B cell (primary cell): ENCODE results near the gene P4HA2. TPM values are rescaled to one million over a fixed set of nuclear protein-coding genes. Genes with fewer than 3 reads are reported as not detected.

Source experiments
- ATAC-seq: fragments of 200-7000 bp; cut with Tn5 transposase; one replicate; pipeline ENCODE4 v1.10.0; 2021; ENCODE audit warnings: low read depth, mild to moderate bottlenecking, moderate number of reproducible peaks, moderate library complexity
- CTCF ChIA-PET: fragments of 350-600 bp; sonication (Branson Sonifier 250); formaldehyde crosslinking; loops from one replicate; lab custom pipeline; 2021; ENCODE audit warnings: antibody characterized with exemption, inconsistent platforms; lab: Charles Lee
- POLR2A ChIA-PET: fragments of 350-600 bp; sonication (Branson Sonifier 250); formaldehyde crosslinking; loops from one replicate; lab custom pipeline; 2021; ENCODE audit warnings: antibody characterized with exemption; lab: Charles Lee
- DNase-seq: peaks from one replicate; pipeline ENCODE4 v3.0.0; 2013
- H2AFZ ChIP-seq: 2 replicates; pipeline ENCODE4 v1.6.1; 2012; ENCODE audit warnings: mild to moderate bottlenecking, low read depth, low read length; ENCODE audit not compliant: insufficient read depth, poor library complexity, severe bottlenecking
- H3K27ac ChIP-seq, 2 donors: 1 replicate in 1 of 2; 2 replicates in 1 of 2; pipeline ENCODE4 v1.5.1; 2012 to 2013; ENCODE audit warnings: low read length in 2 of 2, mild to moderate bottlenecking in 2 of 2, moderate library complexity in 1 of 2
- H3K27me3 ChIP-seq, 4 experiments: fragments of 200-600 bp in 1 of 4; sonication (generic) in 1 of 4; replicated peaks in 1 of 4; 1 replicate in 2 of 4; 2 replicates in 2 of 4; pipeline versions ENCODE4 v1.6.1 to v1.7.0; 2013 to 2016; ENCODE audit warnings: low read length in 3 of 4, mild to moderate bottlenecking in 2 of 4, mixed read lengths in 1 of 4, moderate library complexity in 1 of 4; ENCODE audit not compliant: insufficient read depth in 4 of 4, control insufficient read depth in 3 of 4; ENCODE audit errors: control extremely low read depth in 1 of 4
- H3K36me3 ChIP-seq, 2 experiments: replicated peaks in 1 of 2; 1 replicate in 1 of 2; 2 replicates in 1 of 2; pipeline versions ENCODE4 v1.6.1 to v1.7.1; 2013; ENCODE audit warnings: low read length in 1 of 2; ENCODE audit not compliant: insufficient read depth in 2 of 2, control insufficient read depth in 1 of 2; ENCODE audit errors: control extremely low read depth in 1 of 2, extremely low read depth in 1 of 2
- H3K4me1 ChIP-seq, 2 donors: fragments of 200-600 bp in 1 of 2; sonication (generic) in 1 of 2; 1 replicate in 1 of 2; 2 replicates in 1 of 2; pipeline versions ENCODE4 v1.5.1 to v1.6.1; 2013 to 2017; ENCODE audit warnings: low read length in 2 of 2; ENCODE audit not compliant: control insufficient read depth in 2 of 2, insufficient read depth in 2 of 2
- H3K4me2 ChIP-seq: replicated peaks from 2 replicates; pipeline ENCODE3; 2012; ENCODE audit warnings: mild to moderate bottlenecking, low read depth, low read length; ENCODE audit not compliant: poor library complexity, severe bottlenecking
- H3K4me3 ChIP-seq, 5 experiments: fragments of 200-600 bp in 1 of 5; sonication (generic) in 1 of 5; 1 replicate in 3 of 5; 2 replicates in 2 of 5; pipeline versions ENCODE4 v1.5.1 to v1.7.0; 2011 to 2016; ENCODE audit warnings: low read length in 4 of 5, mild to moderate bottlenecking in 4 of 5, low read depth in 2 of 5, control low read depth in 1 of 5, moderate library complexity in 1 of 5; ENCODE audit not compliant: insufficient read depth in 1 of 5; ENCODE audit errors: control extremely low read depth in 1 of 5, extremely low read depth in 1 of 5
- H3K79me2 ChIP-seq: fragments of 200-600 bp; sonication (generic); one replicate; pipeline ENCODE4 v1.6.0; 2016; ENCODE audit warnings: low read length; ENCODE audit not compliant: control insufficient read depth, insufficient read depth
- H3K9ac ChIP-seq: fragments of 200-600 bp; sonication (generic); 2 replicates; pipeline ENCODE4 v1.6.1; 2017; ENCODE audit warnings: mild to moderate bottlenecking, low read length, moderate library complexity
- H3K9me3 ChIP-seq, 3 donors: one replicate each; pipeline versions ENCODE4 v1.6.1 to v1.7.1; 2013; ENCODE audit warnings: low read length in 2 of 3; ENCODE audit not compliant: control insufficient read depth in 2 of 3, insufficient read depth in 1 of 3; ENCODE audit errors: control extremely low read depth in 1 of 3
- H4K20me1 ChIP-seq: 2 replicates; pipeline ENCODE4 v1.6.0; 2012; ENCODE audit warnings: mild to moderate bottlenecking, low read length; ENCODE audit not compliant: insufficient read depth, control insufficient read depth, poor library complexity, severe bottlenecking
- H3K27ac Mint-ChIP-seq: one replicate; pipeline ENCODE4 v1.8.0; 2021; ENCODE audit warnings: mixed read lengths
- H3K27me3 Mint-ChIP-seq: one replicate; pipeline ENCODE4 v1.8.0; 2021; ENCODE audit warnings: mixed read lengths
- H3K4me1 Mint-ChIP-seq: one replicate; pipeline ENCODE4 v1.8.0; 2021; ENCODE audit warnings: mixed read lengths
- H3K4me3 Mint-ChIP-seq: one replicate; pipeline ENCODE4 v1.8.0; 2021; ENCODE audit warnings: mixed read lengths
- H3K9me3 Mint-ChIP-seq: one replicate; pipeline ENCODE4 v1.8.0; 2022; ENCODE audit warnings: mixed read lengths; ENCODE audit not compliant: insufficient read depth
- EZH2 ChIP-seq: IDR thresholded peaks from 2 replicates; pipeline ENCODE4 v1.6.1; 2012; ENCODE audit warnings: borderline replicate concordance, low read depth, mild to moderate bottlenecking, moderate library complexity, low read length; ENCODE audit not compliant: insufficient read depth, poor library complexity, severe bottlenecking
- WGBS: methylation state at CpG from one replicate; pipeline ENCODE4 v1.1.5; 2013; ENCODE audit warnings: missing lambda C conversion rate; ENCODE audit not compliant: insufficient coverage; 5-methylcytosine and 5-hydroxymethylcytosine counted together
- intact Hi-C: fragments of 100-400 bp; cut with micrococcal nuclease; formaldehyde crosslinking; loops from one replicate; pipeline ENCODE4 v1.10.0; 2022
- polyA plus RNA-seq: library from polyadenylated mRNA; depleted of rRNA; stranded (reverse); fragments of >200 nt; gene quantifications from 2 replicates; pipeline ENCODE4 v1.2.3, GENCODE V29; 2012
- total RNA-seq, 2 donors: library from RNA; stranded (reverse); fragments of 120-200 nt in 1 of 2; gene quantifications; 1 replicate in 1 of 2; 2 replicates in 1 of 2; pipeline versions ENCODE4 v1.2.3 to v1.2.4, GENCODE V29; 2013 to 2022
- TF ChIP-seq, protein P1 (sequence below): fragments of 200-600 bp; IDR thresholded peaks from one replicate; pipeline ENCODE4 v1.8.0; 2022; ENCODE audit warnings: antibody characterized with exemption, mild to moderate bottlenecking

P4HA2 gene
- total and polyA plus RNA-seq, 2 donors (not counting 1 experiment from before 2014, with no cell fraction given), result 0.09 to 0.25 TPM

- TF ChIP-seq, protein P1, sequence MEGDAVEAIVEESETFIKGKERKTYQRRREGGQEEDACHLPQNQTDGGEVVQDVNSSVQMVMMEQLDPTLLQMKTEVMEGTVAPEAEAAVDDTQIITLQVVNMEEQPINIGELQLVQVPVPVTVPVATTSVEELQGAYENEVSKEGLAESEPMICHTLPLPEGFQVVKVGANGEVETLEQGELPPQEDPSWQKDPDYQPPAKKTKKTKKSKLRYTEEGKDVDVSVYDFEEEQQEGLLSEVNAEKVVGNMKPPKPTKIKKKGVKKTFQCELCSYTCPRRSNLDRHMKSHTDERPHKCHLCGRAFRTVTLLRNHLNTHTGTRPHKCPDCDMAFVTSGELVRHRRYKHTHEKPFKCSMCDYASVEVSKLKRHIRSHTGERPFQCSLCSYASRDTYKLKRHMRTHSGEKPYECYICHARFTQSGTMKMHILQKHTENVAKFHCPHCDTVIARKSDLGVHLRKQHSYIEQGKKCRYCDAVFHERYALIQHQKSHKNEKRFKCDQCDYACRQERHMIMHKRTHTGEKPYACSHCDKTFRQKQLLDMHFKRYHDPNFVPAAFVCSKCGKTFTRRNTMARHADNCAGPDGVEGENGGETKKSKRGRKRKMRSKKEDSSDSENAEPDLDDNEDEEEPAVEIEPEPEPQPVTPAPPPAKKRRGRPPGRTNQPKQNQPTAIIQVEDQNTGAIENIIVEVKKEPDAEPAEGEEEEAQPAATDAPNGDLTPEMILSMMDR, result no peak
- no peak for TF ChIP-seq EZH2
- Mint-ChIP-seq H3K27ac (no peak overlapping the region), H3K9me3 (no peaks in the 10 kb centered on the region), H3K27me3 (no peaks in the 10 kb centered on the region), H3K4me3 (no peak overlapping the region), H3K4me1 (peaks cover 19% of the 10 kb centered on the region)
- no peak overlapping the region for H3K9ac ChIP-seq
- no peak overlapping the region for H3K4me2 ChIP-seq
- no peak overlapping the region for H3K4me3 ChIP-seq
- H3K4me1 ChIP-seq, result peaks cover 14 to 15% of the 10 kb centered on the region in 2 donors
- no peak overlapping the region for H2AFZ ChIP-seq
- intact Hi-C loops, result no loop called here
- DNase-seq (no peak), ATAC-seq (no peak)
- ChIA-PET CTCF (interaction anchor here (1.5 kb wide), 1 partner anchor 19 kb away, joined by 5 read pairs; no protein-coding TSS in a partner anchor), POLR2A (no interaction called here)
- no peaks in the 10 kb centered on the region for H3K9me3 ChIP-seq
- WGBS, result 97% methylated on average over 6 of the region's 6 CpGs
- no peaks in the 10 kb centered on the region for H4K20me1 ChIP-seq
- no peaks in the 10 kb centered on the region for H3K36me3 ChIP-seq
- H3K79me2 ChIP-seq, result peaks cover 9% of the 10 kb centered on the region
- no peaks in the 10 kb centered on the region for H3K27me3 ChIP-seq
- H3K27ac ChIP-seq, result no peak overlapping the region
Observed at GRCh38 chr5:132219289-132219970, 8.2 kb downstream of the P4HA2 start.

- Mint-ChIP-seq H3K9me3 (no peaks in the 10 kb centered on the region), H3K27me3 (no peaks in the 10 kb centered on the region), H3K4me1 (peaks cover 14% of the 10 kb centered on the region), H3K27ac (no peak overlapping the region), H3K4me3 (no peak overlapping the region)
- Histone ChIP-seq H3K4me1 (peaks cover 14 to 15% of the 10 kb centered on the region in 2 donors), H3K4me3 (no peak overlapping the region), H3K9ac (no peak overlapping the region), H4K20me1 (no peaks in the 10 kb centered on the region), H2AFZ (no peak overlapping the region), H3K27me3 (no peaks in the 10 kb centered on the region), H3K36me3 (no peaks in the 10 kb centered on the region), H3K27ac (no peak overlapping the region), H3K79me2 (no peaks in the 10 kb centered on the region), H3K4me2 (no peak overlapping the region), H3K9me3 (no peaks in the 10 kb centered on the region)
- 100% methylated on average over 2 of the region's 4 CpGs for WGBS
- ChIA-PET POLR2A (no interaction called here), CTCF (interaction anchor here (1.5 kb wide), 1 partner anchor 20 kb away, joined by 5 read pairs; no protein-coding TSS in a partner anchor)
- no peak for TF ChIP-seq EZH2
- TF ChIP-seq, protein P1, result no peak
- DNase-seq, result no peak
- intact Hi-C loops, result no loop called here
- no peak for ATAC-seq
Observed at GRCh38 chr5:132218321-132218720, 9.3 kb downstream of the P4HA2 start.
